NCI-H2107 (cell line): Measurements from ENCODE around the gene TUBB6.

Experiments used
- DNase-seq: peaks from one replicate; lab custom pipeline; 2025; lab: John Stamatoyannopoulos, UW

TUBB6 gene

DNA sequence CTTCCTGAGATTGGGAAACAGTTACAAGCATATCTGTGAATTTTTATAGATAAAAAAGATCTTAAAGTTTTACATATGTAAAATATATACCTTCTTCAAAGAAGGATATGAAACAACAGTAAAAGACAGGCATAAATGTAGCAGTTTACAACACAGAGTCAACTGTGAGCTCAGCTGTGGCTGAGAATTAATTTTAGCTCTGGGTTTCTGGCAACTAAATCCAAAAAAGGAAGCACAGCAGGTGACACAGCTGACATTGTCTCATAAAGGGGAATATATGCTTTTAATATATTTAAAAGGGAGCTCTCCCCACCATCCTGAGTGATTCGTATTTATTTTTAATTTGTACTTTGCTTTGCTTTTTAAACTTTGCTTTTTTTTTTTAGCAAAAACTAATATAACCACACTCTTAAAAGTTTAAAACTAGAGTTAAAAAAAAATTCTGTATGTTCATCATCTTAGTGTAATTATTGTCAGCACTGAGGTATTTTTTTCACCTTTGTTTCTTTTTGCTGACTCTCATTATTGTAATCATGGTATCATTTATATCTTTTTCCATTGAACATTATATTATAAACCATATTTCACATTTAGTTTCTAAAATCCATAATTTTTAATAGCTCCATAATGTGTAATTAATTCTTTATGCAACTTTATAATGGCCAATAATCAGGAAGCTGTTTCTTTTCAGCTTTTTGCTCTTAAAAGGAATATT, 6.7 kb downstream of the TUBB6 start:
- no peak for DNase-seq

DNA sequence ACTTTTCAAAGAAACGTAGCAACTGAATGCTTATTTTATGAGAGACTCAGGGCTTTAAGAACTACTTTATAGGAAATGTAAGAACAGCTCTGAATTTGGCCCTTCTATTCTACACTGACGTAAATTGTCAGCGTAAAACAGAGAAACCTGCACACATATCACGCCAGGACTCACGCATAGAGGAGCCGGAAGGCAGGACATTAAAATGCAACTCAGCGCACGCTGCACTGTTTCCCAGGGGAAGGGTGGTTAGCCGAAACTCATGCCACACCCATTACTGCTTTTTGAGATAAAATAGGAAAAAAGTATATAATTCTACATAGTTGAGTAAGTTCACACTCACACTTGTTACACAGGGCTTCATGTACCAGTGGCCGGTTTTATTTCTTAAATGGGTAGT, 7.4 kb downstream of the TUBB6 start:
- no peak for DNase-seq

- DNase-seq: no peak
Measured at GRCh38 chr18:12315911-12316310, 7.9 kb downstream of the TUBB6 start.

GRCh38 chr18:12317664-12318333, 9.8 kb downstream of the TUBB6 start:
- no peak for DNase-seq

- DNase-seq: no peak
Measured at GRCh38 chr18:12318334-12318697, 10.3 kb downstream of the TUBB6 start.

DNA sequence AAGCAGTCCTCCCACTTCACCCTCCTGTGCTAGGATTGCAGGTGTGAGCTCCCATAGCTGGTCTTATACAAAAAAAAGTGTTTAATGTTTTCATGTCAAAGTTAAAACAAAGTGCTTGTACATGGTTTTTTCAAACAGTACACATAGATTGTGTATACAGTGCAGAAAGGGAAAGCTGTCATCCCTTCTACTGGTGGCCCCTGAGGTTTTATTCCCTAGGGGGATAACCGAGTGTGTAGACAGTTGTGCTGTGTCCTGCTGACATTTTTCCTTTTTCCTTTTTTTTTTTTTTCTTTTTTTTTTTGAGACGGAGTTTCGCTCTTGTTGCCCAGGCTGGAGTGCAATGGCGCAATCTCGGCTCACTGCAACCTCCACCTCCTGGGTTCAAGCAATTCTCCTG, 10.8 kb downstream of the TUBB6 start:
- DNase-seq: no peak

DNA sequence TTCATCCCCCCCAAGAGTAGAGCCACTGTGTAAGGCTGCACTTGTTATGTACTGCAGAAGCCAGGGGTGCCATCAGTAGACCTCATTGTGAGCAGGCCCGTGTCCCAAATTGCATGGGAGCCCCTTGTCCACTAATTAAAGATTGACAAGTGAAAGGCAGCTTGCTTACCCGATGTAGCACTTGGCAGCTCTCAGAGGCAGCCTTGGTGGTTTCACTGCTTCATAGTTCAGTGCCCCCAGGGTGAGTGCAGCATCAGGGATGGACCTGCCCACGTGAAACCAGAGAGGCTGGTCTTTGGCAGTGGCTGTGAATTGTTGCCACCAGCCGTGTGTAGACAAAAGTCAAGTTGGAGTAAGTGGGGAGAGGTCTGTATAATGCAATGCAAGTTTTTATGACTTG, 13.3 kb downstream of the TUBB6 start:
- DNase-seq: no peak

- no peak for DNase-seq
Measured at GRCh38 chr18:12324991-12325725, 17.1 kb downstream of the TUBB6 start.

DNA sequence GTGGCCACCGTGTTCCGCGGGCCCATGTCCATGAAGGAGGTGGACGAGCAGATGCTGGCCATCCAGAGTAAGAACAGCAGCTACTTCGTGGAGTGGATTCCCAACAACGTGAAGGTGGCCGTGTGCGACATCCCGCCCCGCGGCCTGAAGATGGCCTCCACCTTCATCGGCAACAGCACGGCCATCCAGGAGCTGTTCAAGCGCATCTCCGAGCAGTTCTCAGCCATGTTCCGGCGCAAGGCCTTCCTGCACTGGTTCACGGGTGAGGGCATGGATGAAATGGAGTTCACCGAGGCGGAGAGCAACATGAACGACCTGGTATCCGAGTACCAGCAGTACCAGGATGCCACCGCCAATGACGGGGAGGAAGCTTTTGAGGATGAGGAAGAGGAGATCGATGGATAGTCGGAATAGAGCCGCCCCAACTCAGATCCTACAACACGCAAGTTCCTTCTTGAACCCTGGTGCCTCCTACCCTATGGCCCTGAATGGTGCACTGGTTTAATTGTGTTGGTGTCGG, 17.7 kb downstream of the TUBB6 start:
- no peak for DNase-seq

GRCh38 chr18:12326711-12327460, 18.8 kb downstream of the TUBB6 start:
- DNase-seq: no peak

GRCh38 chr18:12327510-12328178, 19.6 kb downstream of the TUBB6 start:
- no peak for DNase-seq

DNA sequence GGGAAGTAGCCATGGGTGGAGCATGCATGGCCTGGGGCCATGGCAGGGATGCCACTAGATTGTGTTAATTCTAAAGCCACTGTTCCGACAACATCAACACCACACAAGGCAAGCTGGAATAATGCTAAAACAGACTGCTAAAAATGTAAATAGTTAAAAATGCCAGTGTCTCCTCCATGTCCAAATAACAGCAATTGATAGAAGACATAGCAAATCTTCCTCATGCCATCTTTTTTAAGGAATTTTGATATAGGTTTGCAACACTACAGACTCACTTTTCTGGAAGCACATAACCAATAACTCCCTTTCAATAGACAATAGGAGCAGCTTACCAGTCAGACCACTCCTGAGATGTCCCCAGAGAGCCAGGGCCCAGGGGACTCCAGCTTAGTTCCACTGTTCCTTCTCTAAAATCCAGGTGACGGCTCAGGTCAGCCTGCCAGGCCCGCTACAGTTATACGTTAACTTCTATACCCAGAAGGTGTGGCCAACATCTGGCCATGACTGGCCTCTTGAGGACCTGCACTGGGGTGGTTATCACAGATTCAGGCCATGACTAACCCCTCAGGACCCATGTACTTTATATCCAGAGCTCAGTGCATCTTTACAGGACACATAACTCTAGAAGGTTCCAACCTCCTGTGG, 20.3 kb downstream of the TUBB6 start:
- DNase-seq: no peak

DNA sequence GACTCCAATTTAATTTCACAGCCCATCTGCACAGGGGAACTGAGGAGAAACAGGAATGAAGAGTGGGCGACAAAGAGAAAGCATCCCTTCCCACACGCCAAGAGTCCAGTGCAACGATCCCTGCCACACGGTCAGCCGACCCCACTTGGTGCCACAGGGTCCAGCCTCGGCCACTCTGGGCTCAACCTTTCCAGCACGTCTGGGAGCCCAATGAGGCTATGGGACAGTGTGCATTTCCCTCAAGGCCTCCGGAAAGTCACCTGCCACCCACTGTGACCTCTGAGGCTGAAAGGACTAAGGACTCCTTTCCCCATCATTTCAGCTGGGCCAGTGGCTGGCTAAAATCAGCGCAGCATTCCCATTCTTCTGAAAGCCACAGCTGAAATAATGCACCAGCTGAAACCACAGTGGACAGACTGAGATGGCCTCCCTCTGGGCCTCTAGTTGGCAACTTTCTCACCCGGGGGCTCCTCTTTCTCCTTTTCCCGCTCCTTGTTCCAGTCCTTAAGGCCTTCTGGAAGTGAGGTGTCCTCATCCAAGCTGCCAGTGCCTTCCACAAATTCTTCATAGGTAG, 21.2 kb downstream of the TUBB6 start:
- no peak for DNase-seq

DNA sequence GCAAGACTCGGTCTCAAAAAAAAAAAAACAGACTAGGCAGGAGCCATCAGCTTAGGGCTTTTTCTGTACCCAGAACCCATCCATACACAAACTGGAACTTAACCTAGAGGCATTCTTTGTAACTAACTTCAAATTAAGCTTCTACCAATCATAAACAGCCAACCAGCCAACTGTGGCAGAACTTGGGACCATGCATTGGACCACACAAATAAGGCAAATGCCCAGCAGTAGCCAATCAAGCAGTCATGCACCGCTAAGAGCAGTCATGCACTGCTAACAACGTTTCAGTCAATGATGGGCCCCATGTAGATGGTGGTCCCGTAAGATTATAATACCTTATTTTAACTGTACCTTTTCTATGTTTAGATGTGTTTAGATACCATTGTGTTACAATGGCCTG, 22.7 kb downstream of the TUBB6 start:
- no peak for DNase-seq

- DNase-seq: no peak
Measured at GRCh38 chr18:12333506-12334290, 25.7 kb downstream of the TUBB6 start.

DNA sequence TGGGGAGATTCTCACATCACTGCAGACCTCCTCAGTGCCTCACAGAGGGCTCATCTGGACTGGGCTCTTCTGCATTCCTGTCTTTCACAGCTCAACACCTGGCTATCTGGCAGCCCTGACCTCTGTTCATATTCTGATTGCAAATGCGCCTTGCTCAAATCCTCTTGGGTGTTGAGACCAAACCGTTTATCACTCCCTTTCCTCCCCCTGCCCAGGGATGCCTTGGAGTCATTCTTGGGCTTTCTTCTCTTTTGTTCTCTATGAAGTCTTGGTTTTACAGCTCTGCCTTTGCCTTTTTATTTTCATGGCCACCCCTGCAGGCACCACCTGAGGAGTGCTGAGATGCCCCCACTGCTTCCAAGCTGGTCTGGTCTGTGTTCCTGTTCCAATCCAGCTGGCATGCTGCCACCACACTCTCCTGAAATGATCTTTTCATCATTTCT, 26.3 kb downstream of the TUBB6 start:
- no peak for DNase-seq

- DNase-seq: no peak
Measured at GRCh38 chr18:12334863-12335262, 26.8 kb downstream of the TUBB6 start.

DNA sequence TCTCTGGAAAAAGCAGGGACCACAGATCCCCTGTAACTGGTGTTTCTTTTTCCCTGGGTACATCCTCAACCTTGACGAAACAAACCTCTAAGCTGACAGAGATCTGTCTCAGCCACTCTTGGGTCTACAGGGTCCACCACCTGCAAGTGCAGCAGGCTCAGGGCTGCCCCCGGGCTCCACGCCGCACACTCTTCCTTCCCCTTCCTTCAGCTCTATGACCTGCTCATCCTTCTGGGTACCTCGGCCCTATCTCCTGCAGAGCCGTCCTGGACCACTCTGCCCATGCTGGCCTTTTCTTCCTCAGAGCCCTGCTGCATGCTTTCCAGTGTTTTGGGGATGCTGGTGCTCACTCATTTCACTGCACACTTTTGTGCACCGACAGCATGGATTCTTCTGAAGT, 27.5 kb downstream of the TUBB6 start:
- no peak for DNase-seq

- DNase-seq: no peak
Measured at GRCh38 chr18:12336171-12336613, 28.2 kb downstream of the TUBB6 start.

DNA sequence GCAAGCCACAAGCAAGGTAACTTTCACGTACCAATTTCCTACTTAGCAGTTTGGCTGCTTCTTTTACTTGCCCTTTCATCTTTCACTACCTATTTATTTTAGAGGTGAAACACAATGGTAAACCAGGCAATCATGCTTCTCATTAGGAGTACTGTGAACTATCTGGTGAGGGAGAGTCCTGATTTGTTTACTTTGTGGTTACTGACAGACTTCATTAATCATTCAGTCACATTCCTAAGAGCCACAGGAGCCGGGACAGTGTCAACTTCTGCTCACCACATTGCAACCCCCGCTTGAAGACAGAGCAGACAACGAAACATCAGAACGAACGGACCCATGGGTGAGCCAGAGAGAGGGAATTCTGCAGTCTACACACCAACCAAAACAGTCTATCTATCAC, 28.8 kb downstream of the TUBB6 start:
- DNase-seq: no peak
